Natural killer cell (primary cell): ENCODE measurements around the gene IGFBPL1. TPM values are rescaled to one million over a fixed set of nuclear protein-coding genes. Genes with fewer than 3 reads are reported as not detected.

Source experiments
- ATAC-seq, 3 donors: fragments of 150-1000 bp in 2 of 3; fragments of 200-7000 bp in 1 of 3; cut with Tn5 transposase; 1 replicate in 1 of 3; 2 replicates in 2 of 3; pipeline ENCODE4 v1.10.0; 2021; ENCODE audit warnings: mild to moderate bottlenecking in 2 of 3, moderate library complexity in 2 of 3
- DNase-seq, 2 donors: peaks; one replicate each; pipeline versions ENCODE4 v3.0.0 to v3.0.0-alpha.2; 2013 to 2021; ENCODE audit warnings: mixed read lengths in 1 of 2
- H3K27ac ChIP-seq: one replicate; pipeline ENCODE4 v1.5.1; 2013; ENCODE audit warnings: mild to moderate bottlenecking, low read length
- H3K27me3 ChIP-seq: one replicate; pipeline ENCODE4 v1.6.1; 2013; ENCODE audit warnings: low read length; ENCODE audit not compliant: control insufficient read depth, insufficient read depth
- H3K36me3 ChIP-seq: one replicate; pipeline ENCODE4 v1.6.1; 2013; ENCODE audit warnings: low read length; ENCODE audit not compliant: control insufficient read depth, insufficient read depth
- H3K4me1 ChIP-seq: one replicate; pipeline ENCODE4 v1.6.1; 2013; ENCODE audit warnings: low read length; ENCODE audit not compliant: control insufficient read depth, insufficient read depth
- H3K4me3 ChIP-seq: one replicate; pipeline ENCODE4 v1.5.1; 2013; ENCODE audit warnings: low read length
- H3K9me3 ChIP-seq: one replicate; pipeline ENCODE4 v1.6.1; 2013; ENCODE audit warnings: low read length; ENCODE audit not compliant: control insufficient read depth, insufficient read depth
- H3K27ac Mint-ChIP-seq, 2 donors: one replicate each; pipeline ENCODE4 v1.8.0; 2022; ENCODE audit warnings: mild to moderate bottlenecking in 2 of 2, mixed read lengths in 2 of 2, moderate library complexity in 1 of 2
- H3K27me3 Mint-ChIP-seq, 2 donors: one replicate each; pipeline ENCODE4 v1.8.0; 2022; ENCODE audit warnings: low read depth in 2 of 2, mixed read lengths in 2 of 2
- H3K36me3 Mint-ChIP-seq: one replicate; pipeline ENCODE4 v1.8.0; 2022; ENCODE audit warnings: mixed read lengths
- H3K4me1 Mint-ChIP-seq, 2 donors: one replicate each; pipeline ENCODE4 v1.8.0; 2022; ENCODE audit warnings: mixed read lengths in 2 of 2
- H3K4me3 Mint-ChIP-seq: one replicate; pipeline ENCODE4 v1.8.0; 2022; ENCODE audit warnings: mild to moderate bottlenecking, moderate library complexity, mixed read lengths
- H3K9me3 Mint-ChIP-seq, 2 donors: one replicate each; pipeline ENCODE4 v1.8.0; 2022; ENCODE audit warnings: mixed read lengths in 2 of 2
- CTCF ChIP-seq: fragments of 200-600 bp; IDR thresholded peaks from one replicate; pipeline ENCODE4 v1.8.0; 2022; ENCODE audit warnings: antibody characterized with exemption
- WGBS: methylation state at CpG from one replicate; pipeline ENCODE4 v1.1.7; 2013; ENCODE audit warnings: missing lambda C conversion rate; ENCODE audit not compliant: insufficient coverage; 5-methylcytosine and 5-hydroxymethylcytosine counted together
- intact Hi-C: fragments of 100-400 bp; cut with micrococcal nuclease; formaldehyde crosslinking; loops from one replicate; pipeline ENCODE4 v1.14.2; 2022
- total RNA-seq, 4 donors: library from RNA; stranded (reverse); fragments of 120-200 nt in 1 of 4; gene quantifications; one replicate each; pipeline versions ENCODE4 v1.2.3 to v1.2.4, GENCODE V29; 2013 to 2022

The IGFBPL1 gene
- total RNA-seq, 3 donors from 2014 or later (not counting 1 experiment from before 2014, with no cell fraction given) = not detected

GRCh38 chr9:38417003-38417945 is 7.0 kb downstream of the IGFBPL1 start:
- Mint-ChIP-seq H3K27me3 (peaks cover 21 to 34% of the 10 kb centered on the region in 2 donors), H3K4me3 (no peak overlapping the region), H3K4me1 (no peaks in the 10 kb centered on the region), H3K27ac (no peak overlapping the region), H3K36me3 (no peaks in the 10 kb centered on the region), H3K9me3 (no peaks in the 10 kb centered on the region)
- Histone ChIP-seq H3K9me3 (no peaks in the 10 kb centered on the region), H3K4me1 (no peaks in the 10 kb centered on the region), H3K36me3 (no peaks in the 10 kb centered on the region), H3K4me3 (no peak overlapping the region), H3K27me3 (no peaks in the 10 kb centered on the region), H3K27ac (no peak overlapping the region)
- ATAC-seq (peak in 1 of 3 donors; percentile 55), DNase-seq (peak in 1 of 2 donors; percentile 45)
- peak; percentile 67 for TF ChIP-seq CTCF
- intact Hi-C loops = no loop called here
- WGBS = 55% methylated on average over 6 of the region's 8 CpGs

- no peak for DNase-seq
- Mint-ChIP-seq H3K36me3 (no peaks in the 10 kb centered on the region), H3K4me3 (no peak overlapping the region), H3K4me1 (no peaks in the 10 kb centered on the region), H3K27me3 (peaks cover 17 to 38% of the 10 kb centered on the region in 2 donors), H3K9me3 (no peaks in the 10 kb centered on the region), H3K27ac (no peak overlapping the region)
- Histone ChIP-seq H3K4me1 (no peaks in the 10 kb centered on the region), H3K27me3 (no peaks in the 10 kb centered on the region), H3K36me3 (no peaks in the 10 kb centered on the region), H3K4me3 (no peak overlapping the region), H3K27ac (no peak overlapping the region), H3K9me3 (no peaks in the 10 kb centered on the region)
- no peak for ATAC-seq
- TF ChIP-seq CTCF = no peak
- intact Hi-C loops = no loop called here
- 63% methylated on average over 2 of the region's 4 CpGs for WGBS
Observed at GRCh38 chr9:38416461-38416860, 7.8 kb downstream of the IGFBPL1 start.

GRCh38 chr9:38415856-38416255 is 8.4 kb downstream of the IGFBPL1 start:
- no peak for ATAC-seq
- WGBS = 92% methylated on average over 8 of the region's 8 CpGs
- Histone ChIP-seq H3K9me3 (no peaks in the 10 kb centered on the region), H3K4me3 (no peak overlapping the region), H3K27me3 (no peaks in the 10 kb centered on the region), H3K4me1 (no peaks in the 10 kb centered on the region), H3K36me3 (no peaks in the 10 kb centered on the region), H3K27ac (no peak overlapping the region)
- DNase-seq = no peak
- intact Hi-C loops = no loop called here
- no peak for TF ChIP-seq CTCF
- no peaks in the 10 kb centered on the region for H3K4me1 Mint-ChIP-seq
- no peak overlapping the region for H3K4me3 Mint-ChIP-seq
- H3K36me3 Mint-ChIP-seq = no peaks in the 10 kb centered on the region
- peaks cover 15 to 43% of the 10 kb centered on the region in 2 donors for H3K27me3 Mint-ChIP-seq
- H3K27ac Mint-ChIP-seq = no peak overlapping the region
- H3K9me3 Mint-ChIP-seq = no peaks in the 10 kb centered on the region
